H1 (cell line): ENCODE results near the gene HS2ST1.

ENCODE experiments used
- EP300 ChIP-seq, 2 experiments: IDR thresholded peaks; 1 replicate in 1 of 2; 2 replicates in 1 of 2; pipeline ENCODE4 v1.6.1; 2011 to 2012; ENCODE audit warnings: low read depth in 2 of 2, low read length in 2 of 2, mild to moderate bottlenecking in 2 of 2, borderline replicate concordance in 1 of 2, inconsistent platforms in 1 of 2, moderate library complexity in 1 of 2
- HDAC2 ChIP-seq, 2 experiments: fragments of 300-600 bp in 1 of 2; sonication (generic) in 1 of 2; IDR thresholded peaks; 2 replicates each; pipeline ENCODE4 v1.6.1; 2011 to 2012; ENCODE audit warnings: low read depth in 2 of 2, low read length in 2 of 2, mild to moderate bottlenecking in 2 of 2, moderate library complexity in 2 of 2, borderline replicate concordance in 1 of 2, inconsistent platforms in 1 of 2
- PHF8 ChIP-seq: fragments of 200-600 bp; sonication (generic); conservative IDR thresholded peaks from 2 replicates; pipeline ENCODE4 v1.7.1; 2012; ENCODE audit warnings: low read depth, mild to moderate bottlenecking, inconsistent platforms, low read length, moderate library complexity
- POLR2A ChIP-seq, 2 experiments: IDR thresholded peaks; 1 replicate in 1 of 2; 2 replicates in 1 of 2; pipeline ENCODE4 v1.6.1; 2011; ENCODE audit warnings: low read depth in 2 of 2, low read length in 2 of 2, mild to moderate bottlenecking in 2 of 2; ENCODE audit errors: control extremely low read depth in 1 of 2
- POLR2AphosphoS5 ChIP-seq: IDR thresholded peaks from 2 replicates; pipeline ENCODE4 v1.6.1; 2011; ENCODE audit warnings: low read depth, low read length
- RFX5 ChIP-seq: IDR thresholded peaks from 2 replicates; pipeline ENCODE4 v1.6.1; 2011; ENCODE audit warnings: low read depth, low read length, improper control_type of control experiment, borderline replicate concordance
- RXRA ChIP-seq: IDR thresholded peaks from 2 replicates; pipeline ENCODE4 v1.6.1; 2011; ENCODE audit warnings: low read depth, mild to moderate bottlenecking, low read length, moderate library complexity; ENCODE audit not compliant: insufficient read depth
- TBP ChIP-seq: IDR thresholded peaks from 2 replicates; pipeline ENCODE4 v1.6.1; 2011; ENCODE audit warnings: low read depth, low read length, improper control_type of control experiment
- TF ChIP-seq, protein P1 (sequence below), 3 experiments: IDR thresholded peaks; 1 replicate in 2 of 3; 2 replicates in 1 of 3; pipeline versions ENCODE4 v1.5.1 to v1.6.1; 2011; ENCODE audit warnings: low read length in 3 of 3, mild to moderate bottlenecking in 3 of 3, inconsistent platforms in 2 of 3, low read depth in 1 of 3, moderate library complexity in 1 of 3; ENCODE audit not compliant: insufficient read depth in 1 of 3; ENCODE audit errors: control extremely low read depth in 1 of 3
- TF ChIP-seq, protein P2 (sequence below): IDR thresholded peaks from 2 replicates; pipeline ENCODE4 v1.6.1; 2011; ENCODE audit warnings: low read length, improper control_type of control experiment

GRCh38 chr1:87017998-87018672 lies 103.7 kb downstream of the HS2ST1 start:
- TF ChIP-seq POLR2A (IDR thresholded peaks at IDR 0.05; ENCODE audit: control extremely low read depth in 1 of 2, low read depth in 2 of 2, low read length in 2 of 2) (no peak), PHF8 (no peak), POLR2AphosphoS5 (no peak), TBP (no peak), RXRA (no peak), EP300 (IDR thresholded peaks at IDR 0.05; ENCODE audit: borderline replicate concordance in 1 of 2, low read depth in 2 of 2, low read length in 2 of 2) (no peak), RFX5 (no peak), HDAC2 (IDR thresholded peaks at IDR 0.05; ENCODE audit: borderline replicate concordance in 1 of 2, low read depth in 2 of 2, low read length in 2 of 2) (no peak)
- TF ChIP-seq, protein P1, sequence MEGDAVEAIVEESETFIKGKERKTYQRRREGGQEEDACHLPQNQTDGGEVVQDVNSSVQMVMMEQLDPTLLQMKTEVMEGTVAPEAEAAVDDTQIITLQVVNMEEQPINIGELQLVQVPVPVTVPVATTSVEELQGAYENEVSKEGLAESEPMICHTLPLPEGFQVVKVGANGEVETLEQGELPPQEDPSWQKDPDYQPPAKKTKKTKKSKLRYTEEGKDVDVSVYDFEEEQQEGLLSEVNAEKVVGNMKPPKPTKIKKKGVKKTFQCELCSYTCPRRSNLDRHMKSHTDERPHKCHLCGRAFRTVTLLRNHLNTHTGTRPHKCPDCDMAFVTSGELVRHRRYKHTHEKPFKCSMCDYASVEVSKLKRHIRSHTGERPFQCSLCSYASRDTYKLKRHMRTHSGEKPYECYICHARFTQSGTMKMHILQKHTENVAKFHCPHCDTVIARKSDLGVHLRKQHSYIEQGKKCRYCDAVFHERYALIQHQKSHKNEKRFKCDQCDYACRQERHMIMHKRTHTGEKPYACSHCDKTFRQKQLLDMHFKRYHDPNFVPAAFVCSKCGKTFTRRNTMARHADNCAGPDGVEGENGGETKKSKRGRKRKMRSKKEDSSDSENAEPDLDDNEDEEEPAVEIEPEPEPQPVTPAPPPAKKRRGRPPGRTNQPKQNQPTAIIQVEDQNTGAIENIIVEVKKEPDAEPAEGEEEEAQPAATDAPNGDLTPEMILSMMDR (IDR thresholded peaks at IDR 0.05; ENCODE audit: control extremely low read depth in 1 of 3, insufficient read depth in 1 of 3, low read depth in 1 of 3, low read length in 3 of 3), result no peak
- TF ChIP-seq, protein P2, sequence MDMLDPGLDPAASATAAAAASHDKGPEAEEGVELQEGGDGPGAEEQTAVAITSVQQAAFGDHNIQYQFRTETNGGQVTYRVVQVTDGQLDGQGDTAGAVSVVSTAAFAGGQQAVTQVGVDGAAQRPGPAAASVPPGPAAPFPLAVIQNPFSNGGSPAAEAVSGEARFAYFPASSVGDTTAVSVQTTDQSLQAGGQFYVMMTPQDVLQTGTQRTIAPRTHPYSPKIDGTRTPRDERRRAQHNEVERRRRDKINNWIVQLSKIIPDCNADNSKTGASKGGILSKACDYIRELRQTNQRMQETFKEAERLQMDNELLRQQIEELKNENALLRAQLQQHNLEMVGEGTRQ, result no peak
